ENCODE measurements around the gene PRMT1. TPM values are rescaled to one million over a fixed set of nuclear protein-coding genes. Genes with fewer than 3 reads are reported as not detected.
A peak's percentile ranks its signal among the peaks of the same experiment; 100 is the strongest.

Gene PRMT1
- total RNA-seq, 3 donors from 2014 or later (not counting 1 experiment from before 2014, with no cell fraction given): 77.0 to 92.5 (median 78.2) TPM

DNA sequence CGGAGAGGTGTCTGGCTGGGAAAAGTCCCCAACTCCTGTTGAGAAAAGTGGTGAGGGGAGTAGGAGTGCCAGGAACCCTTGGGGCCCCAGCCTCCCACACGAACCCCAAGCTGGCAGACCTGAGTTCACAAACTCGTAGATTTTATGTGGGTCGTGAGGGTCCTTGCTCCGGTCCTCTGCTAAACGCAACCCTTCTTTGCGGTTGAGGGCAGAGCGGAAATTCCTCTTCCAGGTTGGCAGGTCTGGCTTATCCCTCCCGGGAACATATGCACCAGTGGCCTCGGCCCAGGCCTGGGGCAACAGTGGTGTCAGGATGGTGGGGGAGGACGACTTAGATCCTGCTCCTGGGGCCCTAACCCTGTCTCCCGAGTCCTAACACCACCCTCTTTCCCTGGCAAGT is 13.8 kb upstream of the PRMT1 start:
- WGBS (ENCODE audit: insufficient coverage): 97% methylated on average over 12 of the region's 12 CpGs
- intact Hi-C loops (cut with micrococcal nuclease): no loop called here
- peaks cover 34% of the 10 kb centered on the region for H3K4me1 ChIP-seq (ENCODE audit: control insufficient read depth, insufficient read depth, low read length)

DNA sequence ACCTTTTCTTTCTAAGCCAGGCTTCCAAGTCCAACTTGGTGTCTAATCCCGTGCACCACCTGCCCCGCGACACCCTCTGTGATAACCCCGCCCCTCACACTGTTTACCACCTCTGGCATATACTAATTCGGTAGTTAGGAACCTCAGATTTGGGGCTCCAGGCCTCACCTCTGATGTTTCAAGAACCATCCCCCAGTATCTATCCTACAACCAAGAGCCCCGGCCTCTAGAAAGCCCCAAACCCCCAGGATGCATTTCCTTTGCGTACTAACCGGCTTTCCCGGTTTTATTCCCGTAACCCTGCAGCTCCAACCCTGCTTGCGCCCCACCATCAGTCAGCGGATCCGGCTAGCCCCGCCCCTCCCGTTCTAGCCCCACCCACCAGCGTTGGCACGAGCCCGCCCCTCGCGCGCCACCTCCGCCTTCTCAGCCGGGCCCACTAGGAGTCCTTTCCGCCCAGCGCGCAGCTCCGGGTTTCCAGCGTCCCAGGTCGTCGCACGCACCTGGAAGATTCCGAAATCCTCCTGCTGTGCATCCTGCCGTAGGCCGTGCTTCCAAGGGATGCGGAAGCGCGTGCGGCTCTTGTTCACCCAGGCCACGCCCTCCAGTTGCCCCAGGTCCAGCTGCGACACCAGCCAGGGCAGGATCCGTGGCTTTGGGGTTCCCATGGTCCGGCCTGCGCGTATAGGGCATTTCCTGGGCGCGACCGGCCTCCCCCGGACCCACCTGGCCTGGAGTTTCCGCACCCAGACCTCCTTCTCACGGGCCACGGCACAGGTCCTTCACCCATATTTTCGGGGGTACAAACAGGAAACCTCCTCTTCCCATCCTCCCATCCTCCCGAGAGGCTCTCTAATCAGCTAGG is 12.7 kb upstream of the PRMT1 start:
- TF ChIP-seq, protein P1, sequence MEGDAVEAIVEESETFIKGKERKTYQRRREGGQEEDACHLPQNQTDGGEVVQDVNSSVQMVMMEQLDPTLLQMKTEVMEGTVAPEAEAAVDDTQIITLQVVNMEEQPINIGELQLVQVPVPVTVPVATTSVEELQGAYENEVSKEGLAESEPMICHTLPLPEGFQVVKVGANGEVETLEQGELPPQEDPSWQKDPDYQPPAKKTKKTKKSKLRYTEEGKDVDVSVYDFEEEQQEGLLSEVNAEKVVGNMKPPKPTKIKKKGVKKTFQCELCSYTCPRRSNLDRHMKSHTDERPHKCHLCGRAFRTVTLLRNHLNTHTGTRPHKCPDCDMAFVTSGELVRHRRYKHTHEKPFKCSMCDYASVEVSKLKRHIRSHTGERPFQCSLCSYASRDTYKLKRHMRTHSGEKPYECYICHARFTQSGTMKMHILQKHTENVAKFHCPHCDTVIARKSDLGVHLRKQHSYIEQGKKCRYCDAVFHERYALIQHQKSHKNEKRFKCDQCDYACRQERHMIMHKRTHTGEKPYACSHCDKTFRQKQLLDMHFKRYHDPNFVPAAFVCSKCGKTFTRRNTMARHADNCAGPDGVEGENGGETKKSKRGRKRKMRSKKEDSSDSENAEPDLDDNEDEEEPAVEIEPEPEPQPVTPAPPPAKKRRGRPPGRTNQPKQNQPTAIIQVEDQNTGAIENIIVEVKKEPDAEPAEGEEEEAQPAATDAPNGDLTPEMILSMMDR (IDR thresholded peaks at IDR 0.05): no peak
- no peaks in the 10 kb centered on the region for H3K27me3 ChIP-seq (ENCODE audit: control insufficient read depth, insufficient read depth, low read length)
- peaks cover 29% of the 10 kb centered on the region for H3K36me3 ChIP-seq (ENCODE audit: control insufficient read depth, insufficient read depth, low read length)
- peak overlapping the region; percentile 73 for H3K27ac ChIP-seq (ENCODE audit: low read length)
- H3K4me1 ChIP-seq (ENCODE audit: control insufficient read depth, insufficient read depth, low read length): peaks cover 34% of the 10 kb centered on the region
- Mint-ChIP-seq H3K27me3 (ENCODE audit: low read depth in 2 of 2) (no peaks in the 10 kb centered on the region), H3K4me3 (peak overlapping the region; percentile 99), H3K4me1 (peaks cover 33 to 50% of the 10 kb centered on the region in 2 donors), H3K36me3 (no peaks in the 10 kb centered on the region), H3K9me3 (no peaks in the 10 kb centered on the region), H3K27ac (peak overlapping the region; percentile 96 to 99)
- WGBS (ENCODE audit: insufficient coverage): under 1% methylated on average over 53 of the region's 53 CpGs
- ATAC-seq: peak; percentile 71 to 86 (median 74)
- peak overlapping the region; percentile 91 for H3K4me3 ChIP-seq (ENCODE audit: low read length)
- intact Hi-C loops (cut with micrococcal nuclease): loop anchor here (1.0 to 2.0 kb wide), 3 partner anchors 12 to 22 kb away; partner anchors contain the start of gene SCAF1
- DNase-seq: peak; percentile 85 to 94
- no peaks in the 10 kb centered on the region for H3K9me3 ChIP-seq (ENCODE audit: control insufficient read depth, insufficient read depth, low read length)

More for the DNA sequence above, 13.8 kb upstream of the PRMT1 start:
- DNase-seq (no peak), ATAC-seq (no peak)
- Mint-ChIP-seq H3K36me3 (no peaks in the 10 kb centered on the region), H3K4me3 (peak overlapping the region; percentile 52), H3K27me3 (ENCODE audit: low read depth in 2 of 2) (no peaks in the 10 kb centered on the region), H3K27ac (peak overlapping the region; percentile 96 to 99), H3K4me1 (peaks cover 33 to 50% of the 10 kb centered on the region in 2 donors), H3K9me3 (no peaks in the 10 kb centered on the region)
- Histone ChIP-seq H3K27me3 (ENCODE audit: control insufficient read depth, insufficient read depth, low read length) (no peaks in the 10 kb centered on the region), H3K4me3 (ENCODE audit: low read length) (no peak overlapping the region), H3K27ac (ENCODE audit: low read length) (peak overlapping the region; percentile 73), H3K36me3 (ENCODE audit: control insufficient read depth, insufficient read depth, low read length) (peaks cover 41% of the 10 kb centered on the region), H3K9me3 (ENCODE audit: control insufficient read depth, insufficient read depth, low read length) (no peaks in the 10 kb centered on the region)
- TF ChIP-seq, protein P1 (IDR thresholded peaks at IDR 0.05): no peak

DNA sequence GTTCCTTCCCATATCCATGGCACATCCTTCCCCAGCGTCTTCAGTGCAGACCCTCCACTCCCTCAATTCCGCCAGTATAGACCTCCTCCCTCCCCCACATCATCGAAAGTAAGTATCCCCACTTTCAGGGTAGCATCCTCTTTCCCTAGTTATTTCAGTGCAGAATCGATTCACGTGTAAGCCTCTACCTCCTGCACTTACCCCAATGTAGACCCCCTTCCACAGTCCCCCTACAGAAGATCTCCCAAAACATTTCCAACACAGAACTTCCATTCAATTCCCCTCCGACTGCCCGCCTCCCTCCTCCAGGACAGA is 12.1 kb upstream of the PRMT1 start:
- DNase-seq (no peak), ATAC-seq (no peak)
- Histone ChIP-seq H3K9me3 (ENCODE audit: control insufficient read depth, insufficient read depth, low read length) (no peaks in the 10 kb centered on the region), H3K4me3 (ENCODE audit: low read length) (peak overlapping the region; percentile 91), H3K4me1 (ENCODE audit: control insufficient read depth, insufficient read depth, low read length) (peaks cover 34% of the 10 kb centered on the region), H3K27me3 (ENCODE audit: control insufficient read depth, insufficient read depth, low read length) (no peaks in the 10 kb centered on the region), H3K36me3 (ENCODE audit: control insufficient read depth, insufficient read depth, low read length) (peaks cover 25% of the 10 kb centered on the region), H3K27ac (ENCODE audit: low read length) (peak overlapping the region; percentile 73)
- no peaks in the 10 kb centered on the region for H3K9me3 Mint-ChIP-seq
- no peaks in the 10 kb centered on the region for H3K36me3 Mint-ChIP-seq
- peaks cover 33 to 50% of the 10 kb centered on the region in 2 donors for H3K4me1 Mint-ChIP-seq
- H3K27ac Mint-ChIP-seq: peak overlapping the region; percentile 96 to 99
- TF ChIP-seq, protein P1 (IDR thresholded peaks at IDR 0.05): no peak
- under 1% methylated on average over 7 of the region's 7 CpGs for WGBS (ENCODE audit: insufficient coverage)
- intact Hi-C loops (cut with micrococcal nuclease): loop anchor here (1.0 to 2.0 kb wide), 2 partner anchors 11 to 16 kb away; no protein-coding TSS in a partner anchor
- H3K27me3 Mint-ChIP-seq (ENCODE audit: low read depth in 2 of 2): no peaks in the 10 kb centered on the region
- H3K4me3 Mint-ChIP-seq: peak overlapping the region; percentile 99
